ENCODE data around the gene LRIG3.
"Not testable (repeated sequence)": the region's sequence is repeated elsewhere in the genome, so short reads cannot be mapped to it uniquely, and the experiment has no call there.

Gene LRIG3

DNA sequence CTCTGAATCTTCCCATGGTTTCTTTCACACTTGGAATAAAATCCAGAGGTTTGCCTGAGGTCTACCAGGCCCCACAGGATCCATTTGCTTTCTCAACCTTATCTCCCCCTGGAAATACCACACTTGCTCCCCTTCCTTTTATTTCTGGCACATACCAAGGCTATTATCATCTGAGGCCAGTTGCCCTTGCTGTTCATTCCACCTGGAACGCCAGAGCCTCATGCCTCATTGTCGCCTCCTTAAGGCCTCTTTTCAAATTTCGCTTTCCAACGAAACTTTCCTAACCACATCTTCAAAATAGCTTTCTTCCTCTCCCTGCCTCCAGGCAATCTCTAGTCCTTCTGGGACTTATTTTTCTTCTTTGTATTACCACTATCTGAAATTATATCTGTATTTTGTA, 11.2 kb upstream of the LRIG3 start:
- FAIRE-seq: no peak

DNA sequence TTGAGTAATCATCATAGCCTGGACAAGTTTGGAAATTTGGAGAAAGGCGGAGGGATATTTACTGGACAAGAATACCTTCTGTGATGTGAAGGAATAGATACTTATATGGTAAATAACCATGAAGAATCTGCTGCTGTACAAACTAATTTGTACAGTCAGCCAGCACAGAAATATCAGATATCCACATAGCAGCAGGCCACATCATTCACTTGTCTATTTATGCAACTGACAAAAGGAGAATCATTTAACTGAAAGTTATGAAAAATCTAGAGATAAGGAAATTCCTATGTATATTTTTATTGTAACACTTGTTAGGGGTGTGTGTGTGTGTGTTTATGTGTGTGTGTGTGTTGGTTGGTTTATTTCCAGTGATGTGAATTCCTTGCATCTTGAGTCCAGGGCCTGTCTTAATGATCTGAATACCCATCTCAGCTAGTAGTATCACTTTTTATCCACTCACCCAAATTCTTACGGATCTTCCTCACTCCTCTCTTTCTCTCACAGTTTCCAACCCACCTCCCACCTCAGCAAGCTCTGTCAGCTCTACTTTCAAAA, 10.5 kb upstream of the LRIG3 start:
- FAIRE-seq: no peak

DNA sequence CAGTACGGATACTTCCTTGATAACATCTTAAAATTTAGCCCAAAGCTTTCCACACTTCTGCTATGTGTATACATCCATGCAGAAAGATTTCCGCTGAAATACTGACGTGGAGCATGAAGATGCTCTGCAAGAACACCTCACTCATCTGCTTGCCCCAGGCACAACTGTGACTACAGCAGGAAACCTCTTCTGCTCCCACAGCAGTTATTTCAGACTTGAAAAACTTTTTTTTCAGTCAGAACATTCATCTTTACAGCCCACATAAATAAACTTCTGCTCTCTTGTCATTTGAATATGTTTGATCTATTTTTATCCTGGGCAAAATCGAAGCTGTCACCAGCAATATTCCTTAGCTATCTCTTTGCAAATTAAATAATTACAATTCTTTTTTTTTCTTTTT, 6.8 kb upstream of the LRIG3 start:
- FAIRE-seq: no peak

- FAIRE-seq: no peak
Observed at GRCh38 chr12:58926586-58926985, 6.3 kb upstream of the LRIG3 start.

DNA sequence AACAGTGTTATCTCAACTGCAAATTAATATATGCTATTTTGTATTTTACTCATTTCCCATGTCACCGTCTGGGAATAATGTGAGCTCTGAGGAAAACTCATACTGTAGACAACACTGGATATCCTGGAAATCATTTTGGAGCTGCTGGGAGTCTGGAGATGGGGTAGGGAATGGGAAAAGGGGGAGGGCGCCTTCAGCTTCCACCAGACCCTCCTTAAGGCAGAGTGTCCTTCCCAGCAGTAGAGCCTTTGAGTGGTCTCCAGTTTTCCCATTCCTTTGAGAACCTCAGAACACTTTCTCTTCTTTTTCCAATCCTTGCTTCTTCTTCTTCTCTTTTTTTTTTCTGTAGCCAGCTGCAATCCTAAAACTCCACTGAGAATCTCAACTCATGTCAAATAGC, 5.4 kb upstream of the LRIG3 start:
- no peak for FAIRE-seq

GRCh38 chr12:58925111-58925611, 4.9 kb upstream of the LRIG3 start:
- FAIRE-seq: no peak

DNA sequence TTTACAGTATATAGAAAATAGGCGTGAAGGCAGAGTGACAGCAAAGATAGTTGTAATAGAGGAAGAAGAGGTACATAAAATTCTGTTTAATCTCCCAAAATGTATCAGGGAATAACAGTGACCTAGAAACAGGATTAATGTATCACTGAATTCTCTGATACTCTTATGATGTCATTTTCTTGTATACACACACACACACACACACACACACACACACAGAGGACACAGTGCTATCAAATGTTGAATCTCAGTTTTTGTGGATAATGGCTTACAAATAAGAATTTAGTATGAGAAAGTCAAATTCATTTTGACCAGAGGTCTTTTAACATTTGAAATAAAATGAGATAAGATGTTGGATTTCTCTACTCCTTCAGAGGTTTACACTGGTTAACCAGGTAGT, 4.3 kb upstream of the LRIG3 start:
- no peak for FAIRE-seq

DNA sequence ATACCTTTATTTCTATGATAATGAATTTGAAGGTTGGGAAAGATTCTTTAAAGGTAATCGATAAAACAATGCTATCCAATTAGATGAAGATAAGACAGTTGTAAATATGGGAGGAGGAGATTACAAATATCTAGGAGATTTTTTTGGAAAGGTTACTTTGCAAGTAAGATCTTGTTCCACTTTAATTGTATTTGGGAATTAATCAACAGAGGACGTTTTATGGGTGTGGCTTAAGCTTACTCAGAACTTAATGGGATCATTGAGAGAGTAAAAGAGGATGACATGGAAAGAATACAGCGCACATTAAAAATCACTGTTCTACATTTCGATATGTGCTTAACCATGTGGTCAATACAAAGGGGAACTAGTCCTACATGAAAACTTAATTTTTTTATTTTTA, 3.5 kb upstream of the LRIG3 start:
- FAIRE-seq: no peak

DNA sequence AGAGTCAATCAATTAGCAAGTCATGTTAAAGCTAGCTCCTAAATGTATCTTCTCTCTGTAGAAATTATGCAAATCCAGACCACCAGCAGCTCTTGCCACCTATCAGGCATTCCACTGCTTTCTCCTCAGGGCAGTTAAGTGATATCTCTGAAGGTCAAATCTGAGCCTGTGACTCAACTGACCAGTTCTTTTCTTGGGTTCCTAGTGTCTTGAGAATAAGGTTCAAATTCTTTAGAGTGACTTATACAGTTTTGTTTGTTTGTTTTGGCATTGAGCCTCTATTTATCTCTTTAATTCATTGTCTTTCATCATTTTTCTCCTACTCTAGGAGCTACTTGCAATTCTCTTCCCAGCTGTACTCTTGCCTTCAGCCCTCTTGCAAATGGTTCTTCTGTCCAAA, 2.5 kb upstream of the LRIG3 start:
- FAIRE-seq: no peak

DNA sequence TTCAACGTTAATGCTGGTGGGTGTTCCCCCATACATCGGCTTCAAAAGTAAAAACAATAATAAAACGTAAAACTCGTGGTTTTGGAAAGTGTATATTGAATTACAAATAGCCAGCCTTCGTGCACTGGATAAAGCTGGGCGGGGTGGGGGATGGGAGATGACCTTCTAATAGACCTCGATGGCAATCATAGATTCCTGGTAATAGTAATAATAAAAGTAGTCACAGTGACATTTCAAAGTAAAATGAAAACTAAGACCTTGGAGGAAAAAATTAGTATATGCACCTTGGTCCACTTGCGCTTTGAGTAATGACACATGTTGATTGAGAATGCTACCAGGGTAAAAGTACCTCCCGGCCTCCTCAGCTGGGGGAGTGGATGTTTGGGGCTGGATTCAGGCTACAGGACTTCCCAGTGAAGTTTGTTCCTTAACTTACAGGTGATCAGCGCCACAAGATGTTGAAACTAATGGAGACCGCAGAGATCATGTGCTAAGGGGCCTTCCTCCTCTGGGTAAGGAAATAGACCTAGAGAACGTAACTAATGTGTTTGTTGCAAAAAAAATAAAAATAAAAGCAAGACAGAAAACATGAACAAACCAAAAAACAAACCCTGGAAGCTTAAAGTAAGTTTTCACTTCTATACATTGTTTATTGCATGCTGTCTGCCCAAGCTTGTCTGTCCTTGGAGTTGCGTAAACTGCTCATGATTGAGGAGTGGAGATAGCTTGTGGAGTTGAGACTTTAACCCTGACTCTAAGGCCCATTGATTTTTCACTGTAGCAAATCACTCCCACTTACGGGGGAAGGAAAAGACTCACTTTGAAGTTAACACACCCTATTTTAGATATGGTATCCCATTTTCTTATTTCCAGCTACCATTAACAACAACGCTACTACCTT, 907 bp upstream of the LRIG3 start:
- FAIRE-seq: no peak

- FAIRE-seq: no peak
Observed at GRCh38 chr12:58919231-58920101, 838 bp downstream of the LRIG3 start.

DNA sequence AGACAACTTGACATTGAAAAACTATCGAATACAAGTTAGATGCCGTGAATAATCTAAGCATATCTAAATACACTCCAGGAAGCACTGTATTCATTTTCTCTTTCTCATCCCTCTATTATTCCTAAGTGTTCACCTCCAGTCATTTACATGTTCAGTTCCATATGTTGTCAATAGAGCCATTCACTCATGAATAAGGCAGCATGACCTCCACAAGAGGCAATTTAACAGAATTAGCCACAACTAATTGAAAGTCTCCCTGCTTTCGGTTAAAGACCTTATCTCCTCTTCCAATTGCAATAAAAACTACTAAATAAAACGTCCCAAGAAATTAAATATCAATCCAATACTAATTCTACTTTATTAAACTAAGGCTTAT, 1.8 kb downstream of the LRIG3 start:
- FAIRE-seq: no peak

- peak; percentile 90 for FAIRE-seq
Observed at GRCh38 chr12:58917699-58918468, 2.4 kb downstream of the LRIG3 start.

DNA sequence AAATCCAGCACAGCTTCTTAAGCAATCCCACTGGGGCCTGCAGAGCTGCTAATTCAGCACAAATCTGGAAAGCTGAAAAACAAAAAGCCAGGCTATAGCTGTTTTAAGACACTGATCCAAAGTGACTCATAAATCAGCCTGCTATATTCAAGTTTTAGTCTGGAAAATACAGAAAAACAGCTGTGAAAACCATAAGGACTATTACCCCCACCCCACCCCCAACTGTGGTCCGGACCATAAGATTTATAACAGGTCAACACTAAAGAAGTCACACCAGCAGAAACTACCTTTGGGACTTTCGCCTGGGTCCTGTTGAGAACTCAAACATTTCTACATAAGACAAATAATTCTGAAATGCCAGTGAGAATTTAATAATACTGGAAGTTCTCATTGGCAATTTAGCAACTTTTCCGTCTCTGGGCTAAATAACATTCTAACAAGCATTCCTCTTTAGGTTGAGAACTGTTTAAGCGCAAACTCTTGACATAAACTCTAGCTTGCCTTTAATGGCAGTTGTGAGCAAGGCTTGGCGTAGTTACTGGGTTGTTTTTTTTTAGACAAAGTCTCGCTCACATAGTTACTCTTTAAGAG, 3.3 kb downstream of the LRIG3 start:
- FAIRE-seq: no peak

DNA sequence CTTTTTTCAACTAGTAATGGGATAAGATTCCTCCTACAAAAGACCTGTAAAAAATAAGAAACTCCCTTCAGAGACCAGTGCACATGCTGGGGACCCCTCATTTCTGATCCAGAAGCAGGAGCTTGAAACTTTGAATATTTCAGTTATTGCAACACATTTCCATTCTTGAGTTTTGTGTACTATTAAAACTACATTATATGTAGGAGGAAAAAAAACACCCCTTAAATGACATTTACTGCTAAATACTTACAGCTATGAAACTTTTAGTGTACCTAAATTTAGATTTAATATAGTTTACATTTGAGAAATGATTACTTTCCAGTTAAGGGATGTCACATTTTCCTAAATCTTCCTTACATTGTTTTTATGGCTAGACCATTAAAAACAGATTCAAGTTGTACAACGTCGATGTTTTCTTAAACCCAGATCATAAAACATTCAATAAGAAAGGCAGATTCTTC, 4.1 kb downstream of the LRIG3 start:
- FAIRE-seq: peak; percentile 91

- peak; percentile 88 for FAIRE-seq
Observed at GRCh38 chr12:58915634-58916033, 4.7 kb downstream of the LRIG3 start.

DNA sequence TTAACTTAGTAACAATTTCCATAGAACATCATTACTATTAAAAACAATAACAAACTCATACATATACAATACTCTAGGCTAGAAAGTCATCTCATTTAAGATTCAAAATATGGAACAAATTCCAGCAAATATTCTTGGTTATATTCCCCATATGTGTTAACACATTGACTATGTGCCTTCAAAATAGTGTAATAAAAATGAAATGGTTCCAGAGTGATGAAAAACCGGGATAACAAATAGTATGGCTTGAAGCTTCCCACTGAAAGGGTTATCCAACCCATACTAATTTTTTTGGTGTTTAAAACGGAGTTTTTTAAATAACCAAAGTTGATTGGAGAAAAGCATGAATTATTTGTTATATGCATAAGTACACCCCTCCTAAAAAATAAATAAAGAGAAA, 5.3 kb downstream of the LRIG3 start:
- FAIRE-seq: no peak

DNA sequence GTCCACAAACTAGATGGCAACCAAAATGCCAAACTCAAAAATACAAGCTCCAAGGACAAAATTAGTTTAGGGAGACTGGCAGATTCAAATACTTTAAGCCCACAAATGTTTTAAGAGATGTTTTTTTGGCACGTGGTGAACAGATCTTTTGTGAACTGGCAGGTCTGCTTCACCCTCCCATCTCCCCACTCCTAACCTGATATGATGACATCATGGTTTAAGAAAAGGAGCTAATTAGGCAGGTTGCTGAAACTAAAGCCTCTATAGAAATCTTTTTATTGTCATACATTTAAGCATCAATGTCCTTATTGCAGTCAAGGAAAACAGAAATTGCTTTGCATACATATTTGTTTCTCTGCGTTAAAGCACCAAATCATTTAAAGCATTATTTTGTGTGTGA, 5.8 kb downstream of the LRIG3 start:
- FAIRE-seq: no peak

DNA sequence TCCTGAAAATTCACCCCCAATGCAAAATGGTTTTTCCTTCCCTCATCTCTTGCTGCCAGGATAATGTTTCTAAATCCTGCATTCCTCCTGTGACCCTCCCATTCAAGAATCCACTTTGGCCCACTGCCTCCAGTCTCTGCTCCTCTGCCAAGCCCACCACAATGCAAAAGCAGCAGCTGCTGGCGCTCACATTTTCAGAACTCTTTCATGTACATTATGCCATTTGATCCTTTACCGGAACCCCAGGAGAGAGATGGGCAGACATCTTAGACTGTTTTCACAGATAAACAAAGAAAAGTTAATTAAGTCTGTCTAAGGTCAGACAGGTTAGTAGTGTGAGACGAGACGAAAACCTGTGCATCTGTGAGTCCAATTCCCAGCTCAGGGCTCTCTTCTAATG, 12.9 kb downstream of the LRIG3 start:
- no peak for FAIRE-seq

DNA sequence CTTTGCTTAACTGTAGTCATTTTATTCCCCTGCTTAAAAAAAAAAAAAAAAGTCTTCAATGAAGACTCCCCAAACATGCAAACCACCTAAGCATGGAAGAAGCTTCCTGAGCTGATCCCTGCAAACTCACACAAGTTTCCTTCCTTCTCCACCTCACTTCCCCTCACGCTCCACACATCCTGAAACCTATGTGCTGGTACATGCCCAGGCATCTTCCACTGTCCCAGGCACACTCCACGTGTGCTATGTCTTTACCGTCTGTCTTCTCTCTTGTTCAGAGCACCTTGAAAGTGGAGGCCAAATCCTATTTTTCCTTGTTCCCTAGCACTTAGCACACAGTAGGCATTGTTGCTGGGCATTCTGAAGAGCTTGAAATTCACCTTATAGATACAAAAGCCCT, 13.4 kb downstream of the LRIG3 start:
- FAIRE-seq: no peak

- no peak for FAIRE-seq
Observed at GRCh38 chr12:58905422-58905821, 14.9 kb downstream of the LRIG3 start.

DNA sequence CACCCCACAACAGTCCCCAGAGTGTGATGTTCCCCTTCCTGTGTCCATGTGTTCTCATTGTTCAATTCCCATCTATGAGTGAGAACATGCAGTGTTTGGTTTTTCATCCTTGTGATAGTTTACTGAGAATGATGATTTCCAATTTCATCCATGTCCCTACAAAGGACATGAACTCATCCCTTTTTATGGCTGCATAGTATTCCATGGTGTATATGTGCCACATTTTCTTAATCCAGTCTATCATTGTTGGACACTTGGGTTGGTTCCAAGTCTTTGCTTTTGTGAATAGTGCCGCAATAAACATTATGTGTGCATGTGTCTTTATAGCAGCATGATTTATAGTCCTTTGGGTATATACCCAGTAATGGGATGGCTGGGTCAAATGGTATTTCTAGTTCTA, 17.6 kb downstream of the LRIG3 start:
- FAIRE-seq: not testable (repeated sequence)
